Measurements from ENCODE around the gene PMFBP1.
A peak's percentile ranks its signal among the peaks of the same experiment; 100 is the strongest.

PMFBP1 gene

GRCh38 chr16:72172105-72173034 lies at the start of gene PMFBP1:
Gene PMFBP1 (minus strand): TSS chr16:72172155. CDS start chr16:72171208, 947 bp downstream.
- peak; percentile 21 for DNase-seq

- no peak for DNase-seq
Measured at GRCh38 chr16:72221630-72222024, 49.7 kb upstream of the PMFBP1 start.

- DNase-seq: no peak
Measured at GRCh38 chr16:72220875-72221629, 49.1 kb upstream of the PMFBP1 start.

- no peak for DNase-seq
Measured at GRCh38 chr16:72219282-72219681, 47.3 kb upstream of the PMFBP1 start.

GRCh38 chr16:72216767-72217166 lies 44.8 kb upstream of the PMFBP1 start:
- no peak for DNase-seq

- DNase-seq: no peak
Measured at GRCh38 chr16:72214821-72215220, 42.9 kb upstream of the PMFBP1 start.

- DNase-seq: no peak
Measured at GRCh38 chr16:72211110-72211509, 39.2 kb upstream of the PMFBP1 start.

GRCh38 chr16:72210555-72210954 lies 38.6 kb upstream of the PMFBP1 start:
- DNase-seq: no peak

- DNase-seq: no peak
Measured at GRCh38 chr16:72210072-72210471, 38.1 kb upstream of the PMFBP1 start.

GRCh38 chr16:72206299-72206698 lies 34.3 kb upstream of the PMFBP1 start:
- no peak for DNase-seq

GRCh38 chr16:72203401-72203800 lies 31.4 kb upstream of the PMFBP1 start:
- DNase-seq: no peak

- DNase-seq: no peak
Measured at GRCh38 chr16:72202014-72202413, 30.1 kb upstream of the PMFBP1 start.

- DNase-seq: no peak
Measured at GRCh38 chr16:72201387-72201786, 29.4 kb upstream of the PMFBP1 start.

- DNase-seq: no peak
Measured at GRCh38 chr16:72199761-72200337, 27.9 kb upstream of the PMFBP1 start.

- DNase-seq: peak; percentile 15
Measured at GRCh38 chr16:72198771-72199201, 26.8 kb upstream of the PMFBP1 start.

GRCh38 chr16:72198021-72198711 lies 26.2 kb upstream of the PMFBP1 start:
- DNase-seq: no peak

- DNase-seq: no peak
Measured at GRCh38 chr16:72197545-72197944, 25.6 kb upstream of the PMFBP1 start.

- no peak for DNase-seq
Measured at GRCh38 chr16:72195609-72196008, 23.7 kb upstream of the PMFBP1 start.

- DNase-seq: no peak
Measured at GRCh38 chr16:72191551-72191950, 19.6 kb upstream of the PMFBP1 start.

GRCh38 chr16:72189865-72190371 lies 18.0 kb upstream of the PMFBP1 start:
- no peak for DNase-seq

GRCh38 chr16:72188541-72188940 lies 16.6 kb upstream of the PMFBP1 start:
- DNase-seq: no peak

GRCh38 chr16:72187551-72187950 lies 15.6 kb upstream of the PMFBP1 start:
- DNase-seq: no peak

GRCh38 chr16:72182976-72183375 lies 11.0 kb upstream of the PMFBP1 start:
- DNase-seq: no peak
